HL-60 (cell line): ENCODE results near the gene RGS10.

ENCODE experiments used
- GABPA ChIP-seq: IDR thresholded peaks from 2 replicates; pipeline ENCODE4 v1.6.1; 2012; ENCODE audit warnings: low read depth
- POLR2AphosphoS5 ChIP-seq: IDR thresholded peaks from 2 replicates; pipeline ENCODE4 v1.6.1; 2012; ENCODE audit warnings: low read depth
- TF ChIP-seq, protein P1 (sequence below): IDR thresholded peaks from one replicate; pipeline ENCODE4 v1.5.1; 2011; ENCODE audit warnings: low read length, control low read depth, inconsistent platforms; ENCODE audit not compliant: insufficient read depth
- TF ChIP-seq, protein P2 (sequence below): IDR thresholded peaks from 2 replicates; pipeline ENCODE4 v1.6.1; 2012; ENCODE audit warnings: low read depth; ENCODE audit not compliant: insufficient replicate concordance

DNA sequence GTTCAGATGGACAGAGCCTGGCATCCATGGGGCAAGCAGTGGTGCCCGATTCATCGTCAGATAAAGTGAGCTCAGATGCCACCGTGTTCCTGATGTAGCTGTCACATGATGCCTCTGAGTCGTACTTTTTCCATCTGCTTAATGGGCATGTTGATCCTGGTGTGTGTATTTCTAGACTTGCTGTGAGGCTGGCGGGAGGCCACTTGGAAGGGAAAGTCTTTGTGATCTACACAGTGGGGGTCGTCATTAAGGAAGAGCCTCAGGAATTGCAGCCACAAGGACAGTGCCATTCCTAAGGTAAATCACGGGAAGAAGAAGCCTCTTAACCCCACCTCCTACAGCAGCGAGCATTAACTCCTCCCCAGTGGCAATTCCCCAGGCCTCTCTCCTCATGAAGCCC is 63.0 kb downstream of the RGS10 start:
- TF ChIP-seq, protein P1, sequence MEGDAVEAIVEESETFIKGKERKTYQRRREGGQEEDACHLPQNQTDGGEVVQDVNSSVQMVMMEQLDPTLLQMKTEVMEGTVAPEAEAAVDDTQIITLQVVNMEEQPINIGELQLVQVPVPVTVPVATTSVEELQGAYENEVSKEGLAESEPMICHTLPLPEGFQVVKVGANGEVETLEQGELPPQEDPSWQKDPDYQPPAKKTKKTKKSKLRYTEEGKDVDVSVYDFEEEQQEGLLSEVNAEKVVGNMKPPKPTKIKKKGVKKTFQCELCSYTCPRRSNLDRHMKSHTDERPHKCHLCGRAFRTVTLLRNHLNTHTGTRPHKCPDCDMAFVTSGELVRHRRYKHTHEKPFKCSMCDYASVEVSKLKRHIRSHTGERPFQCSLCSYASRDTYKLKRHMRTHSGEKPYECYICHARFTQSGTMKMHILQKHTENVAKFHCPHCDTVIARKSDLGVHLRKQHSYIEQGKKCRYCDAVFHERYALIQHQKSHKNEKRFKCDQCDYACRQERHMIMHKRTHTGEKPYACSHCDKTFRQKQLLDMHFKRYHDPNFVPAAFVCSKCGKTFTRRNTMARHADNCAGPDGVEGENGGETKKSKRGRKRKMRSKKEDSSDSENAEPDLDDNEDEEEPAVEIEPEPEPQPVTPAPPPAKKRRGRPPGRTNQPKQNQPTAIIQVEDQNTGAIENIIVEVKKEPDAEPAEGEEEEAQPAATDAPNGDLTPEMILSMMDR = no peak
- TF ChIP-seq POLR2AphosphoS5 (no peak), GABPA (no peak)
- TF ChIP-seq, protein P2, sequence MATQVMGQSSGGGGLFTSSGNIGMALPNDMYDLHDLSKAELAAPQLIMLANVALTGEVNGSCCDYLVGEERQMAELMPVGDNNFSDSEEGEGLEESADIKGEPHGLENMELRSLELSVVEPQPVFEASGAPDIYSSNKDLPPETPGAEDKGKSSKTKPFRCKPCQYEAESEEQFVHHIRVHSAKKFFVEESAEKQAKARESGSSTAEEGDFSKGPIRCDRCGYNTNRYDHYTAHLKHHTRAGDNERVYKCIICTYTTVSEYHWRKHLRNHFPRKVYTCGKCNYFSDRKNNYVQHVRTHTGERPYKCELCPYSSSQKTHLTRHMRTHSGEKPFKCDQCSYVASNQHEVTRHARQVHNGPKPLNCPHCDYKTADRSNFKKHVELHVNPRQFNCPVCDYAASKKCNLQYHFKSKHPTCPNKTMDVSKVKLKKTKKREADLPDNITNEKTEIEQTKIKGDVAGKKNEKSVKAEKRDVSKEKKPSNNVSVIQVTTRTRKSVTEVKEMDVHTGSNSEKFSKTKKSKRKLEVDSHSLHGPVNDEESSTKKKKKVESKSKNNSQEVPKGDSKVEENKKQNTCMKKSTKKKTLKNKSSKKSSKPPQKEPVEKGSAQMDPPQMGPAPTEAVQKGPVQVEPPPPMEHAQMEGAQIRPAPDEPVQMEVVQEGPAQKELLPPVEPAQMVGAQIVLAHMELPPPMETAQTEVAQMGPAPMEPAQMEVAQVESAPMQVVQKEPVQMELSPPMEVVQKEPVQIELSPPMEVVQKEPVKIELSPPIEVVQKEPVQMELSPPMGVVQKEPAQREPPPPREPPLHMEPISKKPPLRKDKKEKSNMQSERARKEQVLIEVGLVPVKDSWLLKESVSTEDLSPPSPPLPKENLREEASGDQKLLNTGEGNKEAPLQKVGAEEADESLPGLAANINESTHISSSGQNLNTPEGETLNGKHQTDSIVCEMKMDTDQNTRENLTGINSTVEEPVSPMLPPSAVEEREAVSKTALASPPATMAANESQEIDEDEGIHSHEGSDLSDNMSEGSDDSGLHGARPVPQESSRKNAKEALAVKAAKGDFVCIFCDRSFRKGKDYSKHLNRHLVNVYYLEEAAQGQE = no peak
